DOHH2 (cell line): ENCODE measurements around the gene FBN1.

Experiments used
- H3F3A ChIP-seq: fragments of 200-600 bp; sonication (generic), shearing (Covaris generic); 2 replicates; pipeline ENCODE4 v1.6.0; 2016; ENCODE audit warnings: antibody characterized with exemption, mild to moderate bottlenecking; ENCODE audit not compliant: control insufficient read depth, insufficient read depth
- H3K27ac ChIP-seq: fragments of 200-600 bp; sonication (generic); 2 replicates; pipeline ENCODE4 v1.5.1; 2014; ENCODE audit warnings: low read depth, mild to moderate bottlenecking, low read length, moderate library complexity
- H3K27me3 ChIP-seq: fragments of 200-600 bp; sonication (generic); 2 replicates; pipeline ENCODE4 v1.6.1; 2014; ENCODE audit warnings: mild to moderate bottlenecking, low read length, mixed read lengths; ENCODE audit not compliant: control insufficient read depth
- H3K36me3 ChIP-seq: fragments of 200-600 bp; sonication (generic); 2 replicates; pipeline ENCODE4 v1.6.1; 2014; ENCODE audit warnings: mild to moderate bottlenecking, low read length, moderate library complexity, mixed read lengths; ENCODE audit not compliant: control insufficient read depth
- H3K4me1 ChIP-seq: fragments of 200-600 bp; sonication (generic); 2 replicates; pipeline ENCODE4 v1.6.1; 2014; ENCODE audit warnings: mild to moderate bottlenecking, low read length, mixed read lengths; ENCODE audit not compliant: control insufficient read depth
- H3K4me2 ChIP-seq: fragments of 200-600 bp; sonication (generic); 2 replicates; pipeline ENCODE4 v1.6.0; 2014; ENCODE audit warnings: mild to moderate bottlenecking, low read length, moderate library complexity
- H3K4me3 ChIP-seq: fragments of 200-600 bp; sonication (generic); 2 replicates; pipeline ENCODE4 v1.5.1; 2014; ENCODE audit warnings: mild to moderate bottlenecking, low read length, mixed read lengths
- H3K79me2 ChIP-seq: fragments of 200-600 bp; sonication (generic); 2 replicates; pipeline ENCODE4 v1.6.1; 2014; ENCODE audit warnings: mild to moderate bottlenecking, low read length, mixed read lengths; ENCODE audit not compliant: control insufficient read depth
- H3K9me2 ChIP-seq: fragments of 200-600 bp; sonication (generic); replicated peaks from 2 replicates; pipeline ENCODE4 v1.6.1; 2014; ENCODE audit warnings: mild to moderate bottlenecking, low read length, mixed read lengths; ENCODE audit not compliant: control insufficient read depth
- H3K9me3 ChIP-seq: fragments of 200-600 bp; sonication (generic); 2 replicates; pipeline ENCODE4 v1.6.1; 2014; ENCODE audit warnings: antibody characterized with exemption, low read length, mixed read lengths; ENCODE audit not compliant: control insufficient read depth, insufficient read depth
- H4K20me1 ChIP-seq: fragments of 200-600 bp; sonication (generic); 2 replicates; pipeline ENCODE4 v1.6.0; 2014; ENCODE audit warnings: low read depth, mild to moderate bottlenecking, antibody characterized with exemption, low read length, moderate library complexity; ENCODE audit not compliant: control insufficient read depth, insufficient read depth
- CTCF ChIP-seq: fragments of 200-600 bp; sonication (generic); IDR thresholded peaks from one replicate; pipeline ENCODE4 v1.5.1; 2014; ENCODE audit warnings: antibody characterized with exemption, mild to moderate bottlenecking, low read depth, low read length; ENCODE audit not compliant: poor library complexity, severe bottlenecking
- EZH2phosphoT487 ChIP-seq: fragments of 200-600 bp; sonication (generic); IDR thresholded peaks from 2 replicates; pipeline ENCODE4 v1.6.1; 2017; ENCODE audit warnings: borderline replicate concordance, mild to moderate bottlenecking, antibody characterized with exemption, low read length, moderate library complexity, mixed read lengths

The FBN1 gene

DNA sequence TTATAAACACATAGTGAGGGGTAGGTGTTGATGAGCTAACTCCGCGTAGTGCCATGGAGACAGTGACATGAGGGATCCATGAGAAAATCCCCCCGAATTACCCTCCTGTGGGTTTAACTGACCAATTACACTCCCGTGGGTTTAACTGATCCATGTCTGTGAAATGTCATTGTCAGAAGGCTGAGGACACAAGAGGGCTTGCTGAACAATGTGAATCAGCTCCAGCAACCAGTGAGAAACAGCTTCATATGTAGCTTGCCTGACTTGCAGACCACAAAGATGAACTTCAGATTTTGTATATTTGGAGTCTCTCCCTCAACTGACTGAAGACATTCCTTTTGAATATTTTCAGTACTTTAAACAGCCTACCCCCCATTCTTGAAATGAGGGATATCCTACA lies 144.9 kb downstream of the FBN1 start:
- Histone ChIP-seq H3K9me2 (no peaks in the 10 kb centered on the region), H3K79me2 (no peaks in the 10 kb centered on the region), H3K4me2 (no peak overlapping the region), H3K4me3 (no peak overlapping the region), H3K4me1 (no peaks in the 10 kb centered on the region), H3K9me3 (no peaks in the 10 kb centered on the region), H3K36me3 (no peaks in the 10 kb centered on the region), H3K27me3 (no peaks in the 10 kb centered on the region; the same call in 1 of the 2 replicates), H3F3A (no peaks in the 10 kb centered on the region), H3K27ac (no peak overlapping the region), H4K20me1 (no peaks in the 10 kb centered on the region)
- TF ChIP-seq EZH2phosphoT487 (no peak), CTCF (no peak)

GRCh38 chr15:48499978-48500377 lies 145.5 kb downstream of the FBN1 start:
- no peak overlapping the region for H3K4me2 ChIP-seq
- H3F3A ChIP-seq = no peaks in the 10 kb centered on the region
- no peaks in the 10 kb centered on the region for H3K9me3 ChIP-seq
- no peaks in the 10 kb centered on the region for H3K4me1 ChIP-seq
- no peak overlapping the region for H3K27ac ChIP-seq
- no peaks in the 10 kb centered on the region for H3K36me3 ChIP-seq
- no peaks in the 10 kb centered on the region for H4K20me1 ChIP-seq
- no peaks in the 10 kb centered on the region for H3K9me2 ChIP-seq
- H3K27me3 ChIP-seq = no peaks in the 10 kb centered on the region; the same call in 1 of the 2 replicates
- TF ChIP-seq EZH2phosphoT487 (no peak), CTCF (no peak)
- H3K79me2 ChIP-seq = no peaks in the 10 kb centered on the region
- no peak overlapping the region for H3K4me3 ChIP-seq

GRCh38 chr15:48498828-48499227 lies 146.7 kb downstream of the FBN1 start:
- no peak overlapping the region for H3K4me3 ChIP-seq
- no peaks in the 10 kb centered on the region for H3K79me2 ChIP-seq
- no peak overlapping the region for H3K27ac ChIP-seq
- H3K4me1 ChIP-seq = no peaks in the 10 kb centered on the region
- no peaks in the 10 kb centered on the region for H3F3A ChIP-seq
- H3K4me2 ChIP-seq = no peak overlapping the region
- H3K36me3 ChIP-seq = no peaks in the 10 kb centered on the region
- H4K20me1 ChIP-seq = no peaks in the 10 kb centered on the region
- no peaks in the 10 kb centered on the region for H3K9me3 ChIP-seq
- H3K9me2 ChIP-seq = no peaks in the 10 kb centered on the region
- no peaks in the 10 kb centered on the region for H3K27me3 ChIP-seq
- TF ChIP-seq CTCF = no peak
- TF ChIP-seq EZH2phosphoT487 = no peak

GRCh38 chr15:48494631-48495030 lies 150.9 kb downstream of the FBN1 start:
- H3K4me1 ChIP-seq = no peaks in the 10 kb centered on the region
- H3K27me3 ChIP-seq = no peaks in the 10 kb centered on the region
- H3K9me3 ChIP-seq = no peaks in the 10 kb centered on the region
- H3F3A ChIP-seq = no peaks in the 10 kb centered on the region
- H3K36me3 ChIP-seq = no peaks in the 10 kb centered on the region
- no peak overlapping the region for H3K27ac ChIP-seq
- no peaks in the 10 kb centered on the region for H4K20me1 ChIP-seq
- no peaks in the 10 kb centered on the region for H3K9me2 ChIP-seq
- H3K79me2 ChIP-seq = no peaks in the 10 kb centered on the region
- TF ChIP-seq EZH2phosphoT487 = no peak
- TF ChIP-seq CTCF = no peak
- no peak overlapping the region for H3K4me2 ChIP-seq
- no peak overlapping the region for H3K4me3 ChIP-seq
